ENCODE results near the gene PCDHGB3.
"Not testable (repeated sequence)": the region's sequence is repeated elsewhere in the genome, so short reads cannot be mapped to it uniquely, and the experiment has no call there.

PCDHGB3 gene

DNA sequence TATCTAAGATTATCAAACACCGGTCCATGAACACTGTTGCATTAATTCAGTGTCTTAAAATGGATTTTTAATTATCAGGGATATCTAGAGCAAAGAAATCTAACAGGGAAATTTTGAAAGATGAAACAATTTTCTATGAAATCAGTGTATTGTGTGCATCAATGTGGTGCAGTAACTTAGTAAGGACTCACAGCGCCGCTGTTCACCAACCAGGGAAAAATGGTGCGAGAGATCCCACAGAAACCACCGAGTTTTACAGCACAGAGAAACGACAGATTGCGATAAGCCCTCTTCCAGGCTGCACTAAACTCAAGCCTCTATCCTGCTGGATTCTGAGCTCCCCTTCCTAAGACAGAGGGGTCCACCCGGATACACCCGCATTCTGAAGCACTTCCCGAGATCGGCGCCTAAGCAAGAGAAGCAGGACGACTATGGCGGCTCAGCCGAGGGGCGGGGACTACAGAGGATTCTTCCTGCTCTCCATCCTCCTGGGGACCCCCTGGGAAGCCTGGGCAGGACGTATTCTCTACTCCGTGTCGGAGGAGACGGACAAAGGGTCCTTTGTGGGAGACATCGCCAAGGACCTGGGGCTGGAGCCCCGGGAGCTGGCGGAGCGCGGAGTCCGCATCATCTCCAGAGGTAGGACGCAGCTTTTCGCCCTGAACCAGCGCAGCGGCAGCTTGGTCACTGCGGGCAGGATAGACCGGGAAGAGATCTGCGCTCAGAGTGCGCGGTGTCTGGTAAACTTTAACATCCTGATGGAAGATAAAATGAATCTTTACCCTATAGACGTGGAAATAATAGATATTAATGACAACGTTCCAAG, 12.6 kb downstream of the PCDHGB3 start, which contains the start of gene PCDHGA7:
Gene PCDHGA7 (plus strand): TSS at position 274 of the 826 bp plus-strand sequence. CDS start 158 bp downstream, at position 432.
- H3K4me3 ChIP-seq (ENCODE audit: low read length) = no peak within 1 kb of the TSS
- no CpG with 5 or more reads among the region's 37 CpGs for WGBS (ENCODE audit: insufficient coverage, insufficient read length)

DNA sequence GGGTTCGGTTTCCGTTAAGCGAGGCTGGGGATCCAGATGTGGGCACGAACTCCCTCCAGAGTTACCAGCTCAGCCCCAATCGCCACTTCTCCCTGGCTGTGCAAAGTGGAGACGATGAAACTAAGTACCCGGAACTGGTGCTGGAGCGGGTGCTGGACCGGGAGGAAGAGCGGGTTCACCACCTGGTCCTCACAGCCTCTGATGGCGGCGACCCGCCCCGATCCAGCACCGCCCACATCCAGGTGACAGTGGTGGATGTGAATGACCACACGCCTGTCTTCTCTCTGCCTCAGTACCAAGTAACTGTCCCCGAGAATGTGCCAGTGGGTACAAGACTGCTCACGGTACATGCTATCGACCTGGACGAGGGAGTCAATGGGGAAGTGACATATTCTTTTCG, 13.3 kb downstream of the PCDHGB3 start:
- Histone ChIP-seq H3K27me3 (ENCODE audit: control insufficient read depth, insufficient read depth, low read length) (peaks cover 3% of the 10 kb centered on the region; the same call in 1 of the 2 replicates), H3K36me3 (ENCODE audit: control insufficient read depth, insufficient read depth, low read length) (no peaks in the 10 kb centered on the region), H3K27ac (ENCODE audit: low read length) (no peak overlapping the region), H3K9me3 (ENCODE audit: control insufficient read depth, insufficient read depth, low read length) (peaks cover under 1% of the 10 kb centered on the region), H3K4me1 (ENCODE audit: control insufficient read depth, insufficient read depth, low read length) (peaks cover under 1% of the 10 kb centered on the region; the same call in 1 of the 2 replicates), H3K4me3 (ENCODE audit: low read length) (no peak overlapping the region)
- no peak for DNase-seq (ENCODE audit: low read depth, low spot score)
- no CpG with 5 or more reads among the region's 21 CpGs for WGBS (ENCODE audit: insufficient coverage, insufficient read length)

More for the DNA sequence above, 12.6 kb downstream of the PCDHGB3 start, which contains the start of gene PCDHGA7:
- no peaks in the 10 kb centered on the region for H3K36me3 ChIP-seq (ENCODE audit: control insufficient read depth, insufficient read depth, low read length)
- DNase-seq (ENCODE audit: low read depth, low spot score) = no peak
- H3K27me3 ChIP-seq (ENCODE audit: control insufficient read depth, insufficient read depth, low read length) = no peaks in the 10 kb centered on the region
- H3K4me1 ChIP-seq (ENCODE audit: control insufficient read depth, insufficient read depth, low read length) = no peaks in the 10 kb centered on the region
- no peak within 1 kb of the TSS for H3K27ac ChIP-seq (ENCODE audit: low read length)
- H3K9me3 ChIP-seq (ENCODE audit: control insufficient read depth, insufficient read depth, low read length) = no peaks in the 10 kb centered on the region; the same call in 1 of the 2 replicates

DNA sequence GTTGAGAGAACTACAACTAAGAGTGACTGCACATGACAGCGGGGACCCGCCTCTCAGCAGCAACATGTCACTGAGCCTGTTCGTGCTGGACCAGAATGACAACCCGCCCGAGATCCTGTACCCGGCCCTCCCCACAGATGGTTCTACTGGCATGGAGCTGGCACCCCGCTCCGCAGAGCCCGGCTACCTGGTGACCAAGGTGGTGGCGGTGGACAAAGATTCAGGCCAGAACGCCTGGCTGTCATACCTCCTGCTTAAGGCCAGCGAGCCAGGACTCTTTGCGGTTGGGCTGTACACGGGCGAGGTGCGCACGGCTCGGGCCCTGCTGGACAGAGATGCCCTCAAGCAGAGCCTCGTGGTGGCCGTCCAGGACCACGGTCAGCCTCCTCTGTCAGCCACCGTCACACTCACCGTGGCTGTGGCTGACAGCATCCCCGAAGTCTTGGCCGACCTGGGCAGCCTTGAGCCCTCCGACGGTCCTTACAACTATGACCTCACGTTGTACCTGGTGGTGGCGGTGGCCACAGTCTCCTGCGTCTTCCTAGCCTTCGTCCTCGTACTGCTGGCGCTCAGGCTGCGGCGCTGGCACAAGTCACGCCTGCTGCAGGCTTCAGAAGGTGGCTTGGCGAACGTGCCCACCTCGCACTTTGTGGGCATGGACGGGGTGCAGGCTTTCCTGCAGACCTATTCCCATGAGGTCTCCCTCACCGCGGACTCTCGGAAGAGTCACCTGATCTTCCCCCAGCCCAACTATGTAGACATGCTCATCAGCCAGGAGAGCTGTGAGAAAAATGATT, 14.6 kb downstream of the PCDHGB3 start:
- no CpG with 5 or more reads among the region's 43 CpGs for WGBS (ENCODE audit: insufficient coverage, insufficient read length)
- Histone ChIP-seq H3K9me3 (ENCODE audit: control insufficient read depth, insufficient read depth, low read length) (peaks cover 2% of the 10 kb centered on the region), H3K4me1 (ENCODE audit: control insufficient read depth, insufficient read depth, low read length) (peaks cover 1% of the 10 kb centered on the region; the same call in 1 of the 2 replicates), H3K27me3 (ENCODE audit: control insufficient read depth, insufficient read depth, low read length) (peaks cover 3% of the 10 kb centered on the region; the same call in 1 of the 2 replicates), H3K36me3 (ENCODE audit: control insufficient read depth, insufficient read depth, low read length) (no peaks in the 10 kb centered on the region), H3K4me3 (ENCODE audit: low read length) (no peak overlapping the region), H3K27ac (ENCODE audit: low read length) (no peak overlapping the region)
- DNase-seq (ENCODE audit: low read depth, low spot score) = no peak

DNA sequence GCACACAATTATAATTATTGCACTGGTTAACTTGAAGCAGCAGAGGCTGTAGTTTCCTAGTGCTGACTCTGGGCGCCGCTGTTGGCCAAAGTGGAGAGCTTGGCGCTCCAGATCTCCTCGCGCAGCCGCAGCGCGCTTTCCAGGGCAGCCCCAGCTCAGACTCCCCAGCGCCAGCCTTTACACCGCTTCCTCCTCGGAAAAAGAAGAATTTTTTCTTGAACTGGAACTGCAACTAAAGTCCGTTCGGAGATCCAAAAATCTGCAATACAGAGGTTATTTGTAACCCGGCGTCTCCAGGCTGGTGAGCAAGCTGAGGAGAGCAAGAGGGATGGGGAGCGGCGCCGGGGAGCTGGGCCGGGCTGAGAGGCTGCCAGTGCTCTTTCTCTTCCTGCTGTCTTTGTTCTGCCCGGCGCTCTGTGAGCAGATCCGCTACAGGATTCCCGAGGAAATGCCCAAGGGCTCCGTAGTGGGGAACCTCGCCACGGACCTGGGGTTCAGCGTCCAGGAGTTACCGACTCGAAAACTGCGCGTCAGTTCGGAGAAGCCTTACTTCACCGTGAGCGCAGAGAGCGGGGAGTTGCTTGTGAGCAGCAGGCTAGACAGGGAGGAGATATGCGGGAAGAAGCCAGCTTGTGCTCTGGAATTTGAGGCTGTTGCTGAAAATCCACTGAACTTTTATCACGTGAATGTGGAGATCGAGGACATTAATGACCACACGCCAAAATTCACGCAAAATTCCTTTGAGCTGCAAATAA, 17.7 kb downstream of the PCDHGB3 start, which contains the start of gene PCDHGB4:
Gene PCDHGB4 (plus strand): TSS at position 142 of the 755 bp plus-strand sequence. CDS start 187 bp downstream, at position 329.
- not testable (repeated sequence) for H3K9me3 ChIP-seq (ENCODE audit: control insufficient read depth, insufficient read depth, low read length); H3K27me3 ChIP-seq (ENCODE audit: control insufficient read depth, insufficient read depth, low read length); H3K36me3 ChIP-seq (ENCODE audit: control insufficient read depth, insufficient read depth, low read length); DNase-seq (ENCODE audit: low read depth, low spot score); H3K4me1 ChIP-seq (ENCODE audit: control insufficient read depth, insufficient read depth, low read length); H3K27ac ChIP-seq (ENCODE audit: low read length)
- H3K4me3 ChIP-seq (ENCODE audit: low read length) = peak within 1 kb of the TSS; percentile 66; the same call in 1 of the 2 replicates
- no CpG with 5 or more reads among the region's 40 CpGs for WGBS (ENCODE audit: insufficient coverage, insufficient read length)

DNA sequence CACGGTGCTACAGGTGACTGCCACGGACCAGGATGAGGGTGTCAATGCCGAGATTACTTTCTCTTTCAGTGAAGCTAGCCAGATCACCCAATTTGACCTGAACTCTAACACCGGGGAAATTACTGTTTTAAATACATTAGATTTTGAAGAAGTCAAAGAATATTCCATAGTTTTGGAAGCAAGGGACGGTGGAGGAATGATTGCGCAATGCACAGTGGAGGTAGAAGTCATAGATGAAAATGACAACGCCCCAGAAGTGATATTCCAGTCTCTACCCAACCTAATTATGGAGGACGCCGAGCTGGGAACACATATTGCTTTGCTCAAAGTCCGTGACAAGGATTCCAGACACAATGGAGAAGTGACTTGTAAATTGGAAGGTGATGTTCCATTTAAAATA, 18.6 kb downstream of the PCDHGB3 start:
- no CpG with 5 or more reads among the region's 10 CpGs for WGBS (ENCODE audit: insufficient coverage, insufficient read length)
- Histone ChIP-seq H3K9me3 (ENCODE audit: control insufficient read depth, insufficient read depth, low read length) (peaks cover 3% of the 10 kb centered on the region), H3K27me3 (ENCODE audit: control insufficient read depth, insufficient read depth, low read length) (peaks cover 3% of the 10 kb centered on the region; the same call in 1 of the 2 replicates), H3K36me3 (ENCODE audit: control insufficient read depth, insufficient read depth, low read length) (peaks cover 6% of the 10 kb centered on the region), H3K4me1 (ENCODE audit: control insufficient read depth, insufficient read depth, low read length) (peaks cover 1% of the 10 kb centered on the region; the same call in 1 of the 2 replicates), H3K27ac (ENCODE audit: low read length) (no peak overlapping the region), H3K4me3 (ENCODE audit: low read length) (no peak overlapping the region)
- no peak for DNase-seq (ENCODE audit: low read depth, low spot score)

DNA sequence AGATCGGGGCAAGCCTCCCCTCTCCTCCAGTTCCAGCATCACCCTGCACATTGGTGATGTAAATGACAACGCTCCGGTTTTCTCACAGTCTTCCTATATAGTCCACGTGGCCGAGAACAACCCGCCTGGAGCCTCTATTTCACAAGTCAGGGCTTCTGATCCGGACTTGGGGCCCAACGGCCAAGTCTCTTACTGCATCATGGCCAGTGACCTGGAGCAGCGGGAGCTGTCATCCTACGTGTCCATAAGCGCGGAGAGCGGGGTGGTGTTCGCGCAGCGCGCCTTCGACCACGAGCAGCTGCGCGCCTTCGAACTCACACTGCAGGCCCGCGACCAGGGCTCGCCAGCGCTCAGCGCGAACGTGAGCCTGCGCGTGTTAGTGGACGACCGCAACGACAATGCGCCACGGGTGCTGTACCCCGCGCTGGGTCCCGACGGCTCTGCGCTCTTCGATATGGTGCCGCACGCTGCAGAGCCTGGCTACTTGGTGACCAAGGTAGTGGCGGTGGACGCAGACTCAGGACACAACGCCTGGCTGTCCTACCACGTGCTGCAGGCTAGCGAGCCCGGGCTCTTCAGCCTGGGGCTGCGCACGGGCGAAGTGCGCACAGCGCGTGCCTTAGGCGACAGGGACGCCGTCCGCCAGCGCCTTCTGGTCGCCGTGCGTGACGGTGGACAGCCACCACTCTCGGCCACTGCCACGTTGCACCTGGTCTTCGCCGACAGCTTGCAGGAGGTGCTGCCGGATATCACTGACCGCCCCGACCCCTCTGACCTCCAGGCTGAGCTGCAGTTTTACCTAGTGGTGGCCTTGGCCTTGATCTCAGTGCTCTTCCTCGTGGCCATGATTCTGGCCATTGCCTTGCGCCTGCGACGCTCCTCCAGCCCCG, 19.4 kb downstream of the PCDHGB3 start:
- DNase-seq (ENCODE audit: low read depth, low spot score) = no peak
- Histone ChIP-seq H3K4me1 (ENCODE audit: control insufficient read depth, insufficient read depth, low read length) (peaks cover 1% of the 10 kb centered on the region; the same call in 1 of the 2 replicates), H3K4me3 (ENCODE audit: low read length) (no peak overlapping the region), H3K9me3 (ENCODE audit: control insufficient read depth, insufficient read depth, low read length) (peaks cover 3% of the 10 kb centered on the region), H3K27ac (ENCODE audit: low read length) (no peak overlapping the region), H3K36me3 (ENCODE audit: control insufficient read depth, insufficient read depth, low read length) (peaks cover 6% of the 10 kb centered on the region), H3K27me3 (ENCODE audit: control insufficient read depth, insufficient read depth, low read length) (peaks cover 3% of the 10 kb centered on the region; the same call in 1 of the 2 replicates)
- no CpG with 5 or more reads among the region's 77 CpGs for WGBS (ENCODE audit: insufficient coverage, insufficient read length)

DNA sequence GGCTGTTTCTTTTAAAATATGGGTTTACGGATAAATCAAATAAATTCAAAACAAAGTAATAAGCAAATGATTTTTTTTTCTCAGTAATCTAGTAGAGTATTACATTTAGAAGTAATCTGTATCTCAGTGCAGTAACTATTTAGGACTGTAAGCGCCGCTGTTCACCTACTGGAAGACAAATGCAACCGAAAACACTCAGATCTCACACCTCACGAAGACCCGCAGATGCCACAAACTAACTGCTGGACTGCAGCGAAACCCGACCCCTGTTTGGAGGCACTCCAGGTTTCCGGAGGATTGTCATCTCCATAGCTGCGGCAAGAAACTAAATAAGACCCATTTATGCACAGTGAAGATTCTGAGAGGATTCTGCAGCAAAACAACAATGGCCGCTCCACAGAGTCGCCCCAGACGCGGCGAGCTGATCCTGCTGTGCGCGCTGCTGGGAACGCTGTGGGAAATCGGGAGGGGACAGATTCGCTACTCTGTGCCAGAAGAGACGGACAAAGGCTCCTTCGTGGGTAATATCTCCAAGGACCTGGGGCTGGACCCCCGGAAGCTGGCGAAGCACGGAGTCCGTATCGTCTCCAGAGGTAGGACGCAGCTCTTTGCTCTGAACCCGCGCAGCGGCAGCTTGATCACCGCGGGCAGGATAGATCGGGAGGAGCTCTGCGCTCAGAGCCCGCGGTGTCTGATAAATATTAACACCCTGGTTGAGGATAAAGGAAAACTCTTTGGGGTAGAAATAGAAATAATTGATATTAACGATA, 22.6 kb downstream of the PCDHGB3 start, which contains the start of gene PCDHGA8:
Gene PCDHGA8 (plus strand): TSS at position 205 of the 770 bp plus-strand sequence. CDS start 181 bp downstream, at position 386.
- peaks cover 3% of the 10 kb centered on the region for H3K9me3 ChIP-seq (ENCODE audit: control insufficient read depth, insufficient read depth, low read length)
- no peak for DNase-seq (ENCODE audit: low read depth, low spot score)
- no CpG with 5 or more reads among the region's 38 CpGs for WGBS (ENCODE audit: insufficient coverage, insufficient read length)

DNA sequence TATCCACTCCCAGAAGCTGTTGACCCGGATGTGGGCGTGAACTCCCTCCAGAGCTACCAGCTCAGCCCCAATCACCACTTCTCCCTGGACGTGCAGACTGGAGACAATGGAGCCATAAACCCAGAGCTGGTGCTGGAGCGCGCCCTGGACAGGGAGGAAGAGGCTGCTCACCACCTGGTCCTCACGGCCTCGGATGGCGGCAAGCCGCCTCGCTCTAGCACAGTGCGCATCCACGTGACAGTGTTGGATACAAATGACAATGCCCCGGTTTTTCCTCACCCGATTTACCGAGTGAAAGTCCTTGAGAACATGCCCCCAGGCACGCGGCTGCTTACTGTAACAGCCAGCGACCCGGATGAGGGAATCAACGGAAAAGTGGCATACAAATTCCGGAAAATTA, 23.2 kb downstream of the PCDHGB3 start:
- Histone ChIP-seq H3K9me3 (ENCODE audit: control insufficient read depth, insufficient read depth, low read length) (peaks cover 3% of the 10 kb centered on the region), H3K4me1 (ENCODE audit: control insufficient read depth, insufficient read depth, low read length) (peaks cover 1% of the 10 kb centered on the region; the same call in 1 of the 2 replicates), H3K27me3 (ENCODE audit: control insufficient read depth, insufficient read depth, low read length) (peaks cover 1% of the 10 kb centered on the region; the same call in 1 of the 2 replicates), H3K27ac (ENCODE audit: low read length) (no peak overlapping the region), H3K36me3 (ENCODE audit: control insufficient read depth, insufficient read depth, low read length) (peaks cover 6% of the 10 kb centered on the region), H3K4me3 (ENCODE audit: low read length) (no peak overlapping the region)
- DNase-seq (ENCODE audit: low read depth, low spot score) = no peak
- no CpG with 5 or more reads among the region's 21 CpGs for WGBS (ENCODE audit: insufficient coverage, insufficient read length)

More for the DNA sequence above, 22.6 kb downstream of the PCDHGB3 start, which contains the start of gene PCDHGA8:
- Histone ChIP-seq H3K4me1 (ENCODE audit: control insufficient read depth, insufficient read depth, low read length) (peaks cover 1% of the 10 kb centered on the region; the same call in 1 of the 2 replicates), H3K27ac (ENCODE audit: low read length) (no peak within 1 kb of the TSS), H3K4me3 (ENCODE audit: low read length) (no peak within 1 kb of the TSS), H3K27me3 (ENCODE audit: control insufficient read depth, insufficient read depth, low read length) (peaks cover 3% of the 10 kb centered on the region; the same call in 1 of the 2 replicates), H3K36me3 (ENCODE audit: control insufficient read depth, insufficient read depth, low read length) (peaks cover 6% of the 10 kb centered on the region)

Measured in iPS DF 6.9 (cell line).